Measurements from ENCODE around the gene KDM5A.

Gene KDM5A

DNA sequence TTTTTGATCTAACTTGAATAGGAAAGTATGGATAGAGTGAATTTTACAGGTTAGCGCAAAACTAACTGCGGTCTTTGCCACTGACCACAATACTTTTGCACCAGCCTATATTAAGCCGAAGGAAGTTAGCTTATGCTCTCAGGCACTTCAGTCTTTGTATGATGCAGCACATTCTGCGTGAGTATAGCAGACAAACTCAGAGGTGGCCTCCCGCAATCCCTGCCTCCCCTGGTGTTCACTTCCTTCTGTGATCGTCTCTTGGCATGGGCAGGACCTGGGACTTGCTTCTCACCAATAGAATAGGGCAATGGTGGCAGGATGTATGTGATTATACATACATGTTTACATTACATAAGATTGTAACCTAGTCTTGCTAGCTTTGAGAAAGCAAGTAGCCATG lies 116.2 kb downstream of the KDM5A start:
- no peak for DNase-seq (ENCODE audit: low read depth in 2 of 2)

GRCh38 chr12:271161-271560 lies 118.0 kb downstream of the KDM5A start:
- DNase-seq (ENCODE audit: low read depth in 2 of 2) = no peak

- no peak for DNase-seq (ENCODE audit: low read depth in 2 of 2)
Observed at GRCh38 chr12:269191-269590, 119.9 kb downstream of the KDM5A start.

GRCh38 chr12:268483-268840 lies 120.7 kb downstream of the KDM5A start:
- DNase-seq (ENCODE audit: low read depth in 2 of 2) = no peak

- no peak for DNase-seq (ENCODE audit: low read depth in 2 of 2)
Observed at GRCh38 chr12:267581-268482, 121.3 kb downstream of the KDM5A start.

- DNase-seq (ENCODE audit: low read depth in 2 of 2) = no peak
Observed at GRCh38 chr12:265096-265495, 124.0 kb downstream of the KDM5A start.

- no peak for DNase-seq (ENCODE audit: low read depth in 2 of 2)
Observed at GRCh38 chr12:264269-264668, 124.9 kb downstream of the KDM5A start.

DNA sequence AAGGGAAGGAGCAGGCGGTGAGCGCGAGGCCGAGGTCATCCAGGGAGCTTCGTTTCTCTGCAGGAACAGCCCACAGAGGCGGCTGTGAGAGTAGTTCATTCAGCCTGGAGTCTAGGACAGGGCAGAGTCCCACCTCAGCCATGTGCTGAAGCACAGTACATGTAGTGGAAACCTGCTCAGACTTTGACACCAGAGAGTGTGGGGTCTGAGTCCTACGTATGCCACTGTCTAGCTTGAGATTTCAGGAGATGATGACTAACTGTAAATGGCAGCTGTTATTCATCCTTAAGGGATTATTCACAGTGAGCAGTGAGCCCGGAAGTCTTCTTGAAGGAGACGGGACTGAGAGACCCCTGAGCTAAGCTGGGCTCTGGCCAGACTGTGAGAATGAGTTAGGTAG lies 125.5 kb downstream of the KDM5A start:
- DNase-seq (ENCODE audit: low read depth in 2 of 2) = no peak

- no peak for DNase-seq (ENCODE audit: low read depth in 2 of 2)
Observed at GRCh38 chr12:262817-263216, 126.3 kb downstream of the KDM5A start, which contains the start of gene SLC6A13. Gene SLC6A13 (minus strand): TSS chr12:262836. CDS start chr12:260052, 2,784 bp downstream.

- no peak for DNase-seq (ENCODE audit: low read depth in 2 of 2)
Observed at GRCh38 chr12:262113-262512, 127.0 kb downstream of the KDM5A start.

GRCh38 chr12:257521-258321 lies 131.4 kb downstream of the KDM5A start:
- DNase-seq (ENCODE audit: low read depth in 2 of 2) = no peak

DNA sequence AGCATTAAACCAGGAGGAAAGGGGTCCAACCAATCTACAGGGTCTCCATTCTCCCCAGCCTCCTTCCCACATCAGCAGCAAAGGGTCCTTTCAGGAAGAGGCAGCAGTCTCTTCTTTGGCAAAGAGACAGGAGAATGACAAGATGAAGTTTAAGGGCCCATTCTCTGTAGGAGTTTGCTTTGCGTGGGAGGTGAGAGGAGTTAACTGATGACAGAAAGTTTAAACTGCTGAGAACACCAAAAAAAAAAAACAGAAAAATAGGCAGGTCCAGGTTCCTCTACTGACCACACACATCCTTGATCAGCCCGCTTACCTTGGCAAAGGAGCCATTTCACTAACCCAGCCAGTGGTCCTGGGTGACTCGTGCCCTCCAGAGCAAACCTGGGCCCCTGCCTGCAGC lies 132.2 kb downstream of the KDM5A start:
- DNase-seq (ENCODE audit: low read depth in 2 of 2) = no peak

GRCh38 chr12:256225-256624 lies 132.9 kb downstream of the KDM5A start:
- DNase-seq (ENCODE audit: low read depth in 2 of 2) = no peak

DNA sequence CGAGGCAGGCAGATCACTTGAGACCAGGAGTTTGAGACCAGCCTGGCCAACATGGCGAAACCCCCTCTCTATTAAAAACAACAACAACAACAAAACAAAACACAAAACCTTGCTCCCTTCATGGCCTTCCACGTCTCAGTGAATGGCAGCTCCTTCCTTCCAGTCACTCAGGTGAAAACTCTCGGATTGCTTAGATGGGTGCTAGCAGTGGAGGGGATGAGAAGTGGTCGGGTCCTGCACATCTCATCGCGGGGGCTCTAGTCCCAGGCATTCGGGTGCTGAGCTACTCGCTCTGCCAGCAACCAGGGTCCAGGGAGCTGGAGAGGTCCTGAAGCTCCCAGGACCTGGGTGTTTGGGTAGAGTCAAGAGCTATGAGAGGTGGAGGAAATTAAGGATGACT lies 134.2 kb downstream of the KDM5A start:
- no peak for DNase-seq (ENCODE audit: low read depth in 2 of 2)

- DNase-seq (ENCODE audit: low read depth in 2 of 2) = no peak
Observed at GRCh38 chr12:254039-254438, 135.1 kb downstream of the KDM5A start.

- no peak for DNase-seq (ENCODE audit: low read depth in 2 of 2)
Observed at GRCh38 chr12:253116-253831, 135.8 kb downstream of the KDM5A start.

DNA sequence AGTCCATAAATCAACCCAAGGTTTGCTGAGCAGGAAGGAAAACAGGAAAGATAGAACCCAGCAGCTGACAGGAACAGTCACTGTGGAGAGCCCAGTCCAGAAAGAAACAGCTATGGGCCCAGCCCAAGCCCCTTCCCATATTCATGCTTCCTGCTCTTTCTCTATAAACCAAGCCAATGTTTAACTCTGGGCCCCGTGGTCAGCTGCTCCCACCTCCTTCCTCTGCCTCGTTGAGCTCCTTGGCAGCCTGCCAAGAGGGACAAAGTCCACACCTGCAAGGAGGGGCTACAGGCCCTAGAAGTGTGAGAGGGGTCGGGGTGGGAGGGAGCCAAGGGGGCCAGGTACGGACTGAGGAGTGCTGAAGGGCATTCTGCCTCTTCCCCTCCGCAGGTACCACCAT lies 136.5 kb downstream of the KDM5A start:
- DNase-seq (ENCODE audit: low read depth in 2 of 2) = no peak

DNA sequence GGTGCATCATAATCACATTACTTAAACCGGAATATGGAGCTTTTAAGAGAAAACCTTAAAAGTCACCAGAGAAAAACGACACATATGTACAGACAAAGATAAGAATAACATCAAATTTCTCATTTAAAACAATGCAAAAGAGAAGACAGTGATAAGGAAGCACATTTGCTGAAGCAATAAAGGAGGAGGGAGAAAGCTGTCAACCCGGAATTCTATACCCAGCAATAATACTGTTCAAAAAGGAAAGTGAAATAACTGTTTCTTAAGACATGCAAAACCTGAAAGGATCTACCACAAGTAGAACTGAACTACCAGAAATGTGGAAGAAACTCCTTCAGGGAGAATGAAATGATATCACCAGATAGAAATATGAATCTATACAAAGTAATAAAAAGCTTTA lies 141.8 kb downstream of the KDM5A start:
- DNase-seq (ENCODE audit: low read depth in 2 of 2) = no peak

DNA sequence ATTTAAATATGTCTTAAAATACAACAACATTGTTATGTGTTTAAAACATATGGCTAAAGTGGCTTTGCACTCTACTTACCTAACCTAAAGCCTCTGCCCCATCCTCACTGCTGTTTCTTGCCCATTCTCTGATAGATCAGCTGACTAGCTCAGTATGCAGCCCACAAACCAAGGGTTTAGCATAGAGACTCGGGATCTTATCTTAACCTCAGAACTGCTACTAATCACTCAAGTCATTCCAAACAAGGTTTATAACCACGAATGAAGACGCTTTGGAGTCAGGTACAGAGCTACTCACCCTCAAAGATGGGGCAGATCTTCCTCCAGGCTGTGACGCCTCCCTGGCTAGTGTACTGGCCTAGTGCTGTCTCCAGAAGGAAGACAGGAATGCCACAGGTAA lies 145.7 kb downstream of the KDM5A start:
- DNase-seq (ENCODE audit: low read depth in 2 of 2) = no peak

GRCh38 chr12:242496-242895 lies 146.6 kb downstream of the KDM5A start:
- no peak for DNase-seq (ENCODE audit: low read depth in 2 of 2)

DNA sequence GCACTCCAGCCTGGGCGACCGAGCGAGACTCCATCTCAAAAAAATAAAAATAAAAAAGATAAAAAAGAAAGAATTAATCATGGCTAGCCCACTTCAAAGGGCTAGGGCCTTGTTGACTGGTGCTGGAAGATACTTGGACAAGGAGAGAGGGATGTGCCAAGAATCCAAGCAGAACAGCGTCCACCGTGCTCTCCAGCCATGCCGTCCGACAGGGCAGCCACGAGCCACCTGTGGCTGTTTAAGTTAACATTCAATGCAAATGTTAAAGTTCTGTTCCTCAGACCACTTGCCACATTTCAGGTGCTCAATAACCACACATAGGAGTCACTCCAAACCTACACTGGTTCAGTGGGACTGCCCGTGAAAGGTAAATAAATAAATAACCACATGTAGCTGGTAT lies 147.9 kb downstream of the KDM5A start:
- no peak for DNase-seq (ENCODE audit: low read depth in 2 of 2)

GRCh38 chr12:240566-240965 lies 148.6 kb downstream of the KDM5A start:
- DNase-seq (ENCODE audit: low read depth in 2 of 2) = no peak

Measured in stimulated activated CD8-positive, alpha-beta memory T cell treated with anti-CD3 and anti-CD28 coated beads, Interleukin-15, amount 100 ng/mL, for 4 hours (primary cell).